ENCODE data around the gene C17orf113. TPM values are rescaled to one million over a fixed set of nuclear protein-coding genes. Genes with fewer than 3 reads are reported as not detected.
"Not testable (repeated sequence)": the region's sequence is repeated elsewhere in the genome, so short reads cannot be mapped to it uniquely, and the experiment has no call there.

Gene C17orf113
- total RNA-seq, 3 donors from 2014 or later (not counting 1 experiment from before 2014, with no cell fraction given) = 0.25 to 0.28 (median 0.26) TPM

- H3K4me1 Mint-ChIP-seq = peaks cover 80 to 81% of the 10 kb centered on the region in 2 donors
- under 1% methylated on average over 70 of the region's 70 CpGs for WGBS (ENCODE audit: insufficient coverage)
- Histone ChIP-seq H3K4me1 (ENCODE audit: control insufficient read depth, insufficient read depth, low read length) (peaks cover 46% of the 10 kb centered on the region), H3K27me3 (ENCODE audit: control insufficient read depth, insufficient read depth, low read length) (no peaks in the 10 kb centered on the region), H3K27ac (ENCODE audit: low read length) (peak within 1 kb of the TSS; percentile 98), H3K36me3 (ENCODE audit: control insufficient read depth, insufficient read depth, low read length) (peaks cover 2% of the 10 kb centered on the region), H3K4me3 (ENCODE audit: low read length) (peak within 1 kb of the TSS; percentile 99), H3K9me3 (ENCODE audit: control insufficient read depth, insufficient read depth, low read length) (no peaks in the 10 kb centered on the region)
- H3K36me3 Mint-ChIP-seq = no peaks in the 10 kb centered on the region
- H3K9me3 Mint-ChIP-seq = peaks cover 0 to 2% of the 10 kb centered on the region in 2 donors
- ATAC-seq = peak; percentile 79 to 92 (median 85)
- no peaks in the 10 kb centered on the region for H3K27me3 Mint-ChIP-seq (ENCODE audit: low read depth in 2 of 2)
- H3K4me3 Mint-ChIP-seq = peak within 1 kb of the TSS; percentile 99
- no peak for TF ChIP-seq CTCF (IDR thresholded peaks at IDR 0.05)
- H3K27ac Mint-ChIP-seq = peak within 1 kb of the TSS; percentile 96 to 99
- DNase-seq = peak; percentile 86 to 94
- intact Hi-C loops (cut with micrococcal nuclease) = loop anchor here (1.0 kb wide), 1 partner anchor 51 kb away; the partner anchor contains the start of gene CNP
Measured at GRCh38 chr17:42016941-42017865, 33.2 kb downstream of the C17orf113 start, which contains the start of gene DNAJC7. DNAJC7 (minus strand) TSS chr17:42017439; CDS start chr17:42017416, 23 bp downstream.

DNA sequence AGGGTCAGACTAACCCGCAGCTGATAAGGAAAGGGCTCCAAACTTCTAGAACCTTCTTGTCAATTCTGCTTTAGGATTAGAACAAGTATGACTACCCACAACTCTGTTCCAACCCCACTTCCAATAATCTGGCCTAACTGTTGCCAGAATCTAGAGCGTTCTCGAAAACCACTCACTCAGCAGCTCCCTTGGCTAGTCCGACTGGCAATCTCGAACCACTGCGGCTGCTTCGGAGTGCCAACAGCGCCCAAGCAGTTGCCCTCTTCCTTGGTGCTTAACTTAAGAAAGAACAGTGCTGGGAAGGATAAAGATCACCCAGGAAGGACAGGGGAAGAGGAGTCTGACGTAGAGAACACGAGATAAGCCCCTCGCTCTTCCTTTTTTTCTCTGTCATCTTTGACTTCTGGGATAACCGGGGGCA is 34.0 kb downstream of the C17orf113 start:
- no peaks in the 10 kb centered on the region for H3K36me3 Mint-ChIP-seq
- 5% methylated on average over 12 of the region's 12 CpGs for WGBS (ENCODE audit: insufficient coverage)
- peak overlapping the region; percentile 99 for H3K4me3 ChIP-seq (ENCODE audit: low read length)
- intact Hi-C loops (cut with micrococcal nuclease) = no loop called here
- H3K4me3 Mint-ChIP-seq = peak overlapping the region; percentile 99
- TF ChIP-seq CTCF (IDR thresholded peaks at IDR 0.05) = no peak
- H3K27me3 Mint-ChIP-seq (ENCODE audit: low read depth in 2 of 2) = no peaks in the 10 kb centered on the region
- H3K9me3 ChIP-seq (ENCODE audit: control insufficient read depth, insufficient read depth, low read length) = no peaks in the 10 kb centered on the region
- peaks cover 0 to 2% of the 10 kb centered on the region in 2 donors for H3K9me3 Mint-ChIP-seq
- H3K27ac Mint-ChIP-seq = peak overlapping the region; percentile 96 to 99
- ATAC-seq (no peak), DNase-seq (peak in 1 of 2 donors; percentile 42)
- peaks cover 46% of the 10 kb centered on the region for H3K4me1 ChIP-seq (ENCODE audit: control insufficient read depth, insufficient read depth, low read length)
- no peaks in the 10 kb centered on the region for H3K27me3 ChIP-seq (ENCODE audit: control insufficient read depth, insufficient read depth, low read length)
- peaks cover 82 to 85% of the 10 kb centered on the region in 2 donors for H3K4me1 Mint-ChIP-seq
- no peaks in the 10 kb centered on the region for H3K36me3 ChIP-seq (ENCODE audit: control insufficient read depth, insufficient read depth, low read length)
- peak overlapping the region; percentile 98 for H3K27ac ChIP-seq (ENCODE audit: low read length)

DNA sequence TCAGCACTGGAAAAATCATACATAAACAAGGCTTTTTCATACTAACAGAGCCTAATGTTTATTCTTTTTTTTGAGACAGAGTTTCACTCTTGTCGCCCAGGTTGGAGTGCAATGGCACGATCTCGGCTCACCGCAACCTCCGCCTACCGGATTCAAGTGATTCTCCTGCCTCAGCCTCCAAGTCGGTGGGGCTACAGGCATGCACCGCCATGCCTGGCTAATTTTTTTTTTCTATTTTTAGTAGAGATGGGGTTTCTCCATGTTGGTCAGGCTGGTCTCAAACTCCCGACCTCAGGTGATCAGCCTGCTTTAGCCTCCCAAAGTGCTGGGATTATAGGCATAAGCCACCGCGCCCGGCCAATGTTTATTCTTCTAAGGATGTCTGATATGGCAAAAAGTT is 36.7 kb downstream of the C17orf113 start:
- H3K36me3 ChIP-seq (ENCODE audit: control insufficient read depth, insufficient read depth, low read length); H3K4me3 ChIP-seq (ENCODE audit: low read length); H3K27ac ChIP-seq (ENCODE audit: low read length); intact Hi-C loops (cut with micrococcal nuclease); H3K36me3 Mint-ChIP-seq; H3K9me3 Mint-ChIP-seq; H3K27me3 ChIP-seq (ENCODE audit: control insufficient read depth, insufficient read depth, low read length); ATAC-seq; H3K9me3 ChIP-seq (ENCODE audit: control insufficient read depth, insufficient read depth, low read length); H3K4me3 Mint-ChIP-seq; DNase-seq; H3K27me3 Mint-ChIP-seq (ENCODE audit: low read depth in 2 of 2): not testable (repeated sequence)
- Mint-ChIP-seq H3K27ac (peak overlapping the region in 1 of 2 donors; percentile 56), H3K4me1 (peaks cover 80 to 87% of the 10 kb centered on the region in 2 donors)
- peaks cover 41% of the 10 kb centered on the region for H3K4me1 ChIP-seq (ENCODE audit: control insufficient read depth, insufficient read depth, low read length)
- WGBS (ENCODE audit: insufficient coverage) = 98% methylated on average over 12 of the region's 12 CpGs

DNA sequence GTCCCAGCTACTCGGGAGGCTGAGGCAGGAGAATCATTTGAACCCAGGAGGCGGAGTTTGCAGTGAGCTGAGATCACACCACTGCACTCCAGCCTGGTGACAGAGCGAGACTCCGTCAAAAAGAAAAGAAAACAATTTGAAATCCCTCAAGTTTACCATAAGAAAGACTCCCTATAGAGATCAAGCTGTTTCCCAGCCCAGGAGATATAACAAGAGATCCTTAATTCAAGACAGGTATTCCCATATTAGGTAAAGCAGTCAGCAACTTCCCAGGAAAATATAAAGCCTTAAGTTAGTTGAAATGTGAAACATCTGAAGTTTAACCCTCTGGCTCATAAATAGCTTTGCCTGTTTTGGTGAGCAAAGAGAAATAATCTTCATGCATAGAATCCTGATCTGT is 38.0 kb downstream of the C17orf113 start:
- H3K9me3 Mint-ChIP-seq; H3K4me3 ChIP-seq (ENCODE audit: low read length); H3K4me3 Mint-ChIP-seq; H3K9me3 ChIP-seq (ENCODE audit: control insufficient read depth, insufficient read depth, low read length); H3K27ac ChIP-seq (ENCODE audit: low read length); DNase-seq; H3K27me3 ChIP-seq (ENCODE audit: control insufficient read depth, insufficient read depth, low read length); H3K36me3 Mint-ChIP-seq; H3K36me3 ChIP-seq (ENCODE audit: control insufficient read depth, insufficient read depth, low read length); intact Hi-C loops (cut with micrococcal nuclease); H3K27ac Mint-ChIP-seq; H3K27me3 Mint-ChIP-seq (ENCODE audit: low read depth in 2 of 2); ATAC-seq: not testable (repeated sequence)
- peaks cover 30% of the 10 kb centered on the region for H3K4me1 ChIP-seq (ENCODE audit: control insufficient read depth, insufficient read depth, low read length)
- 93% methylated on average over 4 of the region's 4 CpGs for WGBS (ENCODE audit: insufficient coverage)
- peaks cover 68 to 74% of the 10 kb centered on the region in 2 donors for H3K4me1 Mint-ChIP-seq

All from natural killer cell (primary cell).